Measurements from ENCODE around the gene RNF8. TPM values are rescaled to one million over a fixed set of nuclear protein-coding genes. Genes with fewer than 3 reads are reported as not detected.

RNF8 gene
- total and polyA plus RNA-seq, 9 of the 15 experiments (the other 6 are each of a cell fraction or from before 2014, with no cell fraction given), result 10.6 to 47.0 (median 37.5) TPM

- TF ChIP-seq HNRNPLL (IDR thresholded peaks at IDR 0.05; ENCODE audit: low read depth, low read length, poor library complexity, severe bottlenecking) (no peak), NFIX (CRISPR knock-in tag; IDR thresholded peaks at IDR 0.05; ENCODE audit: low read depth) (no peak), SAP30 (IDR thresholded peaks at IDR 0.05; ENCODE audit: borderline replicate concordance, insufficient read depth, low read depth, low read length, poor library complexity, severe bottlenecking) (no peak), ATF1 (CRISPR knock-in tag; IDR thresholded peaks at IDR 0.05) (no peak), ATF1 (tag; IDR thresholded peaks at IDR 0.05) (peak; percentile 28; the same call in 1 of the 2 replicates), ELF2 (CRISPR knock-in tag; IDR thresholded peaks at IDR 0.05) (no peak), ZNF133 (CRISPR knock-in tag; IDR thresholded peaks at IDR 0.05) (no peak), RFX1 (IDR thresholded peaks at IDR 0.05) (no peak), JUND (IDR thresholded peaks at IDR 0.05; ENCODE audit: borderline replicate concordance, low read depth, low read length) (no peak), JUND (tag; IDR thresholded peaks at IDR 0.05; ENCODE audit: borderline replicate concordance, low read depth, low read length) (peak; percentile 27; the same call in 1 of the 3 replicates), MYBL2 (IDR thresholded peaks at IDR 0.05; ENCODE audit: low read depth) (no peak), MYBL2 (CRISPR knock-in tag; IDR thresholded peaks at IDR 0.05; ENCODE audit: borderline replicate concordance) (no peak), TEAD4 (IDR thresholded peaks at IDR 0.05; ENCODE audit: low read length) (no peak), TEAD4 (CRISPR knock-in tag; IDR thresholded peaks at IDR 0.05; ENCODE audit: borderline replicate concordance) (no peak), AFF4 (CRISPR knock-in tag; IDR thresholded peaks at IDR 0.05) (no peak), KAT2B (IDR thresholded peaks at IDR 0.05; ENCODE audit: low read depth, low read length) (no peak), JUN (IDR thresholded peaks at IDR 0.05; ENCODE audit: borderline replicate concordance, low read depth, low read length) (no peak), JUN (CRISPR knock-in tag; IDR thresholded peaks at IDR 0.05; ENCODE audit: borderline replicate concordance) (no peak), CREB3 (tag; conservative IDR thresholded peaks at IDR 0.05; ENCODE audit: low read depth) (peak; percentile 78; the same call in 1 of the 2 replicates), ARID4B (CRISPR knock-in tag; IDR thresholded peaks at IDR 0.05) (0 out of 2 replicates have a peak, but pooled peaks have one; percentile 5)
Observed at GRCh38 chr6:37426945-37427510, 73.2 kb downstream of the RNF8 start (continued).
